NCI-H748 (cell line): ENCODE measurements around the gene SCUBE1.
A peak's percentile ranks its signal among the peaks of the same experiment; 100 is the strongest.

Experiments
- DNase-seq: peaks from one replicate; lab custom pipeline; 2025; ENCODE audit not compliant: unreplicated experiment; lab: John Stamatoyannopoulos, UW

Gene SCUBE1

GRCh38 chr22:43202756-43203410 lies 140.3 kb downstream of the SCUBE1 start:
- no peak for DNase-seq

GRCh38 chr22:43202326-43202725 lies 140.8 kb downstream of the SCUBE1 start:
- no peak for DNase-seq

GRCh38 chr22:43201486-43202219 lies 141.5 kb downstream of the SCUBE1 start:
- no peak for DNase-seq

- no peak for DNase-seq
Measured at GRCh38 chr22:43200555-43200954, 142.6 kb downstream of the SCUBE1 start.

GRCh38 chr22:43200031-43200430 lies 143.1 kb downstream of the SCUBE1 start:
- no peak for DNase-seq

GRCh38 chr22:43199541-43199940 lies 143.6 kb downstream of the SCUBE1 start:
- no peak for DNase-seq

GRCh38 chr22:43198936-43199335 lies 144.2 kb downstream of the SCUBE1 start:
- DNase-seq = no peak

GRCh38 chr22:43198126-43198525 lies 145.0 kb downstream of the SCUBE1 start:
- no peak for DNase-seq

- no peak for DNase-seq
Measured at GRCh38 chr22:43197271-43197941, 145.8 kb downstream of the SCUBE1 start.

- no peak for DNase-seq
Measured at GRCh38 chr22:43191831-43192230, 151.3 kb downstream of the SCUBE1 start.

- no peak for DNase-seq
Measured at GRCh38 chr22:43188829-43189545, 154.2 kb downstream of the SCUBE1 start.

GRCh38 chr22:43187171-43188099 lies 155.7 kb downstream of the SCUBE1 start:
- DNase-seq = peak; percentile 96

- peak; percentile 66 for DNase-seq
Measured at GRCh38 chr22:43186272-43187170, 156.7 kb downstream of the SCUBE1 start, which contains the start of gene TTLL12. TSS of gene TTLL12 (minus strand) at chr22:43187134. CDS start at chr22:43187069, 65 bp downstream.

- peak; percentile 51 for DNase-seq
Measured at GRCh38 chr22:43185860-43186261, 157.3 kb downstream of the SCUBE1 start.

- DNase-seq = no peak
Measured at GRCh38 chr22:43183496-43184277, 159.5 kb downstream of the SCUBE1 start.

- DNase-seq = no peak
Measured at GRCh38 chr22:43182726-43183125, 160.4 kb downstream of the SCUBE1 start.

GRCh38 chr22:43182118-43182517 lies 161.1 kb downstream of the SCUBE1 start:
- DNase-seq = no peak

- DNase-seq = no peak
Measured at GRCh38 chr22:43181321-43182076, 161.7 kb downstream of the SCUBE1 start.
